NCI-H345 treated with DMSO at 0.1 percent for 48 hours (cell line): ENCODE results near the gene KDM5B.
"Not testable (repeated sequence)": the region's sequence is repeated elsewhere in the genome, so short reads cannot be mapped to it uniquely, and the experiment has no call there.

Experiments used
- DNase-seq: peaks from one replicate; lab custom pipeline; 2025; ENCODE audit not compliant: unreplicated experiment; lab: John Stamatoyannopoulos, UW

The KDM5B gene

GRCh38 chr1:202716654-202717053 lies 91.6 kb downstream of the KDM5B start:
- DNase-seq, result no peak

- not testable (repeated sequence) for DNase-seq
Observed at GRCh38 chr1:202714202-202714601, 94.0 kb downstream of the KDM5B start.

DNA sequence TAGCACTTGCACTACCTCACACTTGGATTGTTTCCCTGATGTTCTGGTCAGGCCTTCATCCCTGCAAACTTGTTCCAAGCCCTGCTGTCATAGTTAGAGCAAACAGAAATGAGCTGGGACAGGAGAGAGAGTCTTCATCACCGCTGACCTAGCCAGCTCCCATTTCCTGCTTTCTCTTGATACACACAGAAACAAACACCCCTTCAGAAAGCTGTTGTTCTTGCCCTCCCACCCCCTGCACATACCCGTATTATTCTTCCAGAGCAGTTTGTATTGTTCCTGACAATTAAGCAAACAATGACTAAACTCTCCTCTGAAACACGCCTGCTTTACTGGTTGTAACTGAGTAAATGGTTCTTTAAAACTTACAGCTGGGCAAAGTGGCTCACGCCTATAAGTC lies 95.1 kb downstream of the KDM5B start:
- peak; percentile 70 for DNase-seq

DNA sequence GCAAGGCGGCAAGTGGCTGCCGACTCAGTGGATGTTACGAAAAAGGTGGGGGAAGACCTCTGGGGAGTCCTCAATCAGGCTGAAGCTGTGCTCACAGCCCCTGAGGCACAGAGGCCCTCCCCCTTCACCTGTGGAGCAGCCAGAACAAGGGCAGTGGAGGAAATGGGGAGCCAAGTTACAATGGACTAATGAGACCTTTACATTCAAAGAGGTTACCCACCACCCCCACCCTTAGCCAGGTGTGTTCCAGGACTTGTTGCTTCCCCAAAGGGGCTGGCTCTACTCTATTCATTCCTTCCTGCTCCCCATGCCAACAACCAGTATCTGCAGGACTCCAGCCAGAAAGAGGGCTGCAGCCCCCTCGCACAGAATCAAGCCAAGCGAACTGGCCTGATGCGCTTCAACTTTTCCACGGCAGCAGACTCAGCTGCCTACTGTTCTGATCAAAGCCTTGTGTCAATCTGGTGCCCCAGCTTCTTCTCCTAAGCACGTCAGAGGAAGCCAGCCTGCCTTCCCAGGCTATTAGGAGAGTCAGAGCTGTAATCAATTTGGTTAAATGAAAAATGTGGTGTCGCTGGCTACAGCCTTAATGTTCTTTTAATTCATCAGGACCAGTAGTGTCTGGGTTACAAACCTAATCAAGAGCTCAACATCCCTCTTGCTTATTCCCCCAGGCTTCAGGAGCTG lies 96.1 kb downstream of the KDM5B start:
- DNase-seq, result peak; percentile 9

- DNase-seq, result no peak
Observed at GRCh38 chr1:202710070-202711045, 97.9 kb downstream of the KDM5B start, which contains the start of gene SYT2. Gene SYT2 (minus strand): TSS chr1:202710454. CDS start chr1:202605772, 104,682 bp downstream.

- no peak for DNase-seq
Observed at GRCh38 chr1:202709276-202710041, 98.8 kb downstream of the KDM5B start.

- DNase-seq, result no peak
Observed at GRCh38 chr1:202708456-202709275, 99.6 kb downstream of the KDM5B start.

DNA sequence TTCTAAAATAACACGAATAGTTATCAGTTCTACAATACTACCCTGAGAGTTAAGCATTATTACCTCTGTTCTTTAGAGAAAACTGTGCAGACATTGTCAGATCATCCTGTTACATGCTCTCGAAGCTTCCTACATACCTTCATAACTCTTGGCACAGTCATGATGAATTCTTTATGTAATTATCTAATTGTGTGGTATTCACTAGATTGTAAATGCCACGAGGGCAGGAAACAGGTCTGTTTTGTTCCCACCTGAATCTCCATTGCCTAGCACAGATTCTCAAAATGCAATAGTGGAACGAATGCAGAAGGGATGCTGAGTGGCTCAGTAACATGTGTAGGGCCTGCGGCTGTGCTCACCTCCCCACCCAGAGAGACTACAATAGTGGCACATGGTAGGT lies 101.4 kb downstream of the KDM5B start:
- DNase-seq, result no peak

GRCh38 chr1:202704601-202705000 lies 103.6 kb downstream of the KDM5B start:
- DNase-seq, result no peak

GRCh38 chr1:202703191-202703590 lies 105.0 kb downstream of the KDM5B start:
- DNase-seq, result no peak

DNA sequence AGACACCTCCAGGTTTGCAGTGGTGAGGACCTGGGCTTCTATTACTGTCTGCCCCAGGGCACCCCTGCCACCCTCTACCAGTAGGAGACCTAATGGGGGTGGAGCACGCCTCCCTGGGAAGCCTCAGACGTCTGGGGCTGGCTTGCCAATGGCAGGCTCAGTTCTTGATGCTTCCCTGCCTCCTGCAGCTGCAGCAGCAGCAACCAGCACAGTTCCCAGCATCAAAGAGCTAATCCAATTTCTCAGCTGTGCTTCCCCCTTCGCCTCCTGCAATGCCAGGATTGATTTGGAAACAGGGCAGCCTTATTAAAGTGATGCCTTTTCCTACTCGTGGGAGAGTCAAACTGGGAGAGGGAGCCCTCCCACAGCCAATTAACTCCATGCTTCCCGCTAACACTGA lies 106.1 kb downstream of the KDM5B start:
- DNase-seq, result no peak

DNA sequence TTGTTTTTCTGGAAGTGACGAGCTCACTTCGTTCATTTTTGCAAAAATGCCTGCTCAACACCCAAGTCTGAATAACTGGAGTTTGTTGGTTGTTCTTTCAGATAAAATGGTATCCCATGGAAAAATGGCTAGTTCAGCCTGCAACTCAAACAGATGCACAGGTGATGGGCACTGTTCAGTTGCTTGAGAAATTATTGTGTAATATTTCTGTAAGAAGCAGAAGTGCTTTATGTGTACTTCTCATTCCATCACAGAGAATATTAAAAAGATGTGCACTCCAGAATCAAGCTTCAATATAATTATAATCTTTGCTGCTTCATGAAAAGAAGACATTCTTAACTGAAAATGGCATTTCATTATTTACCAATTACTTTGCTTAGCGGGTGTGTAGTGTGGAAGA lies 107.0 kb downstream of the KDM5B start:
- no peak for DNase-seq

GRCh38 chr1:202700061-202700460 lies 108.2 kb downstream of the KDM5B start:
- no peak for DNase-seq

DNA sequence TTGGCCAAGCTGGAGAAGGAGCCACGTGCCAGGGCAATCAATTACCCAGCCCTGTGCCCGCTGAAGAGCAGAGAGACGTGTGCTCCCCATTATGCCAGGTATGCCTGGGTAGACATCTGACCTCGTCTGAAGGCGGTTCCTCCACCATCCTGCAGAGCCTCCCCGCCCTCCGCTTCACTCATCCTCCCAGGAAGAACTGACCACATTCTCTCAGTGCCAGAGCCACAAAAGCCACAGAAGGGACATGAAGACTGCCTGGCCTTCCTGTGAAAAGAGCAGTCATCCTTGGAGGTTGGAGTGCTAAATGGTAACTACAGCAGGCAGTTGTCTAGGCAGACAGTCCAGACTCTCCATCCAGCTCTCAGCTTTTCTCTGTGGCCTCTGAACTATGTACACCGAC lies 109.9 kb downstream of the KDM5B start:
- no peak for DNase-seq

DNA sequence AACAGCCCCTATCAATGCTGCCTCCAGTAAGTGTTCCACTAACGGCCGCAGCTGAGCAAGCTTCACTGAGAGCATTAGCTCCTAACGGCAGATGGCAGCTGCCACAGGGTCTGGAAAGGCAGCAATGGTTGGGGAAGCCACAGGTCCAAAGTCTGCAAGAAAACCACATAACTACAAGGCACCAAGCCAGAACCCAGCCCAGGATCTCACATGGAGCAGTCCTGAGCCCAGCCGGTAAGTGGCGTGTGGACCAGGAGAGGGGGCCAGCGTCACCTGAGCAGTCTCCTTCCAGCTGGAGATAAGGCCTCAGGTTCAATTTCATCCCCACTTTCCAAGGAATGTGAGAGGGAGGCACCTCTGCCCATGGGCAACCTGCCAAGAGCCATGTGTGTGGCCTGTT lies 111.2 kb downstream of the KDM5B start:
- DNase-seq, result no peak

GRCh38 chr1:202694314-202694713 lies 113.9 kb downstream of the KDM5B start:
- DNase-seq, result peak; percentile 27

- no peak for DNase-seq
Observed at GRCh38 chr1:202692959-202693555, 115.2 kb downstream of the KDM5B start.

GRCh38 chr1:202691816-202692215 lies 116.4 kb downstream of the KDM5B start:
- DNase-seq, result no peak

- DNase-seq, result no peak
Observed at GRCh38 chr1:202689493-202690342, 118.5 kb downstream of the KDM5B start.
